DND-41 (cell line): ENCODE data around the gene PPP6R2.

Experiments used
- EZH2 ChIP-seq: IDR thresholded peaks from 3 replicates; pipeline ENCODE4 v1.6.1; 2012; ENCODE audit warnings: borderline replicate concordance, low read depth, mild to moderate bottlenecking, moderate library complexity, low read length, inconsistent platforms; ENCODE audit not compliant: severe bottlenecking
- TF ChIP-seq, protein P1 (sequence below): IDR thresholded peaks from 2 replicates; pipeline ENCODE4 v1.5.1; 2012; ENCODE audit warnings: borderline replicate concordance, low read length, moderate library complexity, mild to moderate bottlenecking; ENCODE audit not compliant: poor library complexity, severe bottlenecking; ENCODE audit errors: extremely low read depth

DNA sequence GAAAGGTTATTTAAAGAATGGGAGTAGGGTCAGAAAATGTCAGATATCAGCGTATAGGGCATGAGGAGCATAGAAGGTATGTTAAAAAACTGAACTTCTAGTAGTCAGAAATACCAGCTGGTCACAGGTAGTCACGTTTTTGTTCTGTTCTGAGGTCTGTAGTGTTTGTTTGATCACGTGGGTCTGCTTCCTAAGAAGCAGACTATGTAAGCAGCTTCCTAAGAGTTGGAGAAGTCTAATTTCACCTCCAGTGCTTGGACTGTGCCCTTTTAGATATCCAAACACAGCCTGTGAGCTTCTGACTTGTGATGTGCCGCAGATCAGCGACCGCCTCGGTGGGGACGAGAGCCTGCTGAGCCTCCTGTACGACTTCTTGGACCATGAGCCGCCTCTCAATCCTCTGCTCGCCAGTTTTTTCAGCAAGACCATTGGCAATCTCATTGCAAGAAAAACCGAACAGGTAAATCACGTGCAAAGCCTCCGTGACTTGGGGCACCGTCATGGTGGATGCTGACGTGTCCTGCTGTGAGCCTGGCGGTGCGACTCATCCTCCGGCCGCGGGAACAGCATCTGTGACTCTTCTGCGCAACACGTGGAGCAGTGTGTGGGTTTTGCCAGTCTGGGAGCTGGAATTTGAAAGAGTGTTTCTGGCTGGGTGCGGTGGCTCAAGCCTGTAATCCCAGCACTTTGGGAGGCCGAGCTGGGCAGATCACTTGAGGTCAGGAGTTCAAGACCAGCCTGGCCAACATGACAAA, 63.5 kb downstream of the PPP6R2 start:
- TF ChIP-seq, protein P1, sequence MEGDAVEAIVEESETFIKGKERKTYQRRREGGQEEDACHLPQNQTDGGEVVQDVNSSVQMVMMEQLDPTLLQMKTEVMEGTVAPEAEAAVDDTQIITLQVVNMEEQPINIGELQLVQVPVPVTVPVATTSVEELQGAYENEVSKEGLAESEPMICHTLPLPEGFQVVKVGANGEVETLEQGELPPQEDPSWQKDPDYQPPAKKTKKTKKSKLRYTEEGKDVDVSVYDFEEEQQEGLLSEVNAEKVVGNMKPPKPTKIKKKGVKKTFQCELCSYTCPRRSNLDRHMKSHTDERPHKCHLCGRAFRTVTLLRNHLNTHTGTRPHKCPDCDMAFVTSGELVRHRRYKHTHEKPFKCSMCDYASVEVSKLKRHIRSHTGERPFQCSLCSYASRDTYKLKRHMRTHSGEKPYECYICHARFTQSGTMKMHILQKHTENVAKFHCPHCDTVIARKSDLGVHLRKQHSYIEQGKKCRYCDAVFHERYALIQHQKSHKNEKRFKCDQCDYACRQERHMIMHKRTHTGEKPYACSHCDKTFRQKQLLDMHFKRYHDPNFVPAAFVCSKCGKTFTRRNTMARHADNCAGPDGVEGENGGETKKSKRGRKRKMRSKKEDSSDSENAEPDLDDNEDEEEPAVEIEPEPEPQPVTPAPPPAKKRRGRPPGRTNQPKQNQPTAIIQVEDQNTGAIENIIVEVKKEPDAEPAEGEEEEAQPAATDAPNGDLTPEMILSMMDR, result no peak
- TF ChIP-seq EZH2, result no peak
